ENCODE data around the gene SLC7A1.
A peak's percentile ranks its signal among the peaks of the same experiment; 100 is the strongest.

SLC7A1 gene

GRCh38 chr13:29598321-29598720 is 2.8 kb upstream of the SLC7A1 start:
- Histone ChIP-seq H3K27ac (ENCODE audit: insufficient read depth, low read depth, low read length, poor library complexity, severe bottlenecking) (no peak overlapping the region), H3K9me3 (ENCODE audit: control insufficient read depth, low read length) (no peaks in the 10 kb centered on the region), H3K4me3 (ENCODE audit: insufficient read depth, low read depth, low read length) (no peak overlapping the region), H3K36me3 (ENCODE audit: control insufficient read depth, insufficient read depth, low read length) (no peaks in the 10 kb centered on the region), H3K4me1 (ENCODE audit: control insufficient read depth, insufficient read depth, low read length) (no peaks in the 10 kb centered on the region), H3K27me3 (ENCODE audit: control insufficient read depth, insufficient read depth, low read length, poor library complexity, severe bottlenecking) (peaks cover 18% of the 10 kb centered on the region)
- WGBS, 2 experiments = 88 to 89% methylated on average over 2 of the region's 2 CpGs

GRCh38 chr13:29597706-29598105 is 2.2 kb upstream of the SLC7A1 start:
- Histone ChIP-seq H3K9me3 (ENCODE audit: control insufficient read depth, low read length) (no peaks in the 10 kb centered on the region), H3K4me3 (ENCODE audit: insufficient read depth, low read depth, low read length) (no peak overlapping the region), H3K36me3 (ENCODE audit: control insufficient read depth, insufficient read depth, low read length) (no peaks in the 10 kb centered on the region), H3K4me1 (ENCODE audit: control insufficient read depth, insufficient read depth, low read length) (no peaks in the 10 kb centered on the region), H3K27me3 (ENCODE audit: control insufficient read depth, insufficient read depth, low read length, poor library complexity, severe bottlenecking) (peaks cover 18% of the 10 kb centered on the region), H3K27ac (ENCODE audit: insufficient read depth, low read depth, low read length, poor library complexity, severe bottlenecking) (no peak overlapping the region)
- WGBS, 2 experiments = 85 to 88% methylated on average over 1 to 3 of the region's 3 CpGs

GRCh38 chr13:29597246-29597645 is 1.8 kb upstream of the SLC7A1 start:
- Histone ChIP-seq H3K4me1 (ENCODE audit: control insufficient read depth, insufficient read depth, low read length) (no peaks in the 10 kb centered on the region), H3K36me3 (ENCODE audit: control insufficient read depth, insufficient read depth, low read length) (no peaks in the 10 kb centered on the region), H3K27me3 (ENCODE audit: control insufficient read depth, insufficient read depth, low read length, poor library complexity, severe bottlenecking) (peaks cover 18% of the 10 kb centered on the region), H3K4me3 (ENCODE audit: insufficient read depth, low read depth, low read length) (no peak overlapping the region), H3K9me3 (ENCODE audit: control insufficient read depth, low read length) (no peaks in the 10 kb centered on the region), H3K27ac (ENCODE audit: insufficient read depth, low read depth, low read length, poor library complexity, severe bottlenecking) (no peak overlapping the region)
- 92 to 93% methylated on average over 10 of the region's 10 CpGs for WGBS, 2 experiments

DNA sequence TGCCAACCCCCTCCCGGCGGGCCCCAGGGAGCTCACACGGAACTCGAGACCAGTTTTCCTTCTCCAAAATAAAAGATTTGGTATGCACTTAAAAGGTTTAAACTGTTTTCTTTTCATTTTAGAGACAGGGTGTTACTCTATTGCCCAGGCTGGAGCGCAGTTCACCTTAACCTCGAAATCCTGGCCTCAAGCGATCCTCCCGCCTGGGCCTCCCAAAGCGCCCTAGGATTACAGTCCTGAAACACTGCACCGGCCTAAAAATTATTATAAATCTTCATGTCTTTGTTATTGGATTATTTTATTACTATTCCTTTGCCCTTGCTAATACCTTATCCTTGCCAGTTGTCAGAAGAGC is 553 bp upstream of the SLC7A1 start:
- WGBS, 2 experiments = 53 to 54% methylated on average over 9 to 10 of the region's 10 CpGs
- Histone ChIP-seq H3K27me3 (ENCODE audit: control insufficient read depth, insufficient read depth, low read length, poor library complexity, severe bottlenecking) (peaks cover 18% of the 10 kb centered on the region), H3K36me3 (ENCODE audit: control insufficient read depth, insufficient read depth, low read length) (no peaks in the 10 kb centered on the region), H3K9me3 (ENCODE audit: control insufficient read depth, low read length) (no peaks in the 10 kb centered on the region), H3K4me1 (ENCODE audit: control insufficient read depth, insufficient read depth, low read length) (no peaks in the 10 kb centered on the region), H3K4me3 (ENCODE audit: insufficient read depth, low read depth, low read length) (peak overlapping the region; percentile 84), H3K27ac (ENCODE audit: insufficient read depth, low read depth, low read length, poor library complexity, severe bottlenecking) (no peak overlapping the region)

DNA sequence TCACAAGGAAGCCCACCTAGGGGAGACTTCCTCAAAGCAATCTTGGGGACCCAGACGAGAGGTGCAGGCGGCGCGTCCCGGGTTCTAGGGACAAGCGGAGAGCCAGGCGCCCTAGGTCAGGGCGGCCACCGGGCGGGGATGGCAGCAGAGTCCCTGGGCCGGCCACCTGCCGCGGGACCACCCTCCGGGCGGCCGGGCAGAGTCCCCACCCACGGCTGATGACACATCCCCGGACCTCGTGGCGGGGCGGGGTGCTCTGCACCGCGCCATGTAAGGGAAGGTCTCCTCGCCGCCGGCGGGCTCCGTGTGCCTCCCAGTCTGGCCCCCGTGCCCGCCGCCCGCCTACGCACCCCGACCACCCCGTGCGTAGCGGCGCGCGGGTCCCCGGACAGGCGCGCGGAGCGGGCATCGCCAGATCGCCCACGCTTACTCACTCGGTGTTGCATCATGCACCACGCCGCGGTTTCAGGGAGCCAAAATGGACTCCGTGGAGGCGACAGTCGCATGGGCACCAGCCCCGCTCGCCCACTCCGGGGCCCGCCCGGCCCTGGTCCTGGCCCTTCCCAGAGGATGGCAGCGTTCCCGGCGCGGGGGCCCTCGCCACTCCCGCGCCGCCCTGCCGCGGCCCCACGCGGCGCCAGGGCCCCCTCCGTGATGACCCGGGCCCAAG is 643 bp downstream of the SLC7A1 start:
- peak overlapping the region; percentile 36 for H3K27ac ChIP-seq (ENCODE audit: insufficient read depth, low read depth, low read length, poor library complexity, severe bottlenecking)
- WGBS, 2 experiments = 0% methylated on average over 75 of the region's 75 CpGs
- no peaks in the 10 kb centered on the region for H3K4me1 ChIP-seq (ENCODE audit: control insufficient read depth, insufficient read depth, low read length)

DNA sequence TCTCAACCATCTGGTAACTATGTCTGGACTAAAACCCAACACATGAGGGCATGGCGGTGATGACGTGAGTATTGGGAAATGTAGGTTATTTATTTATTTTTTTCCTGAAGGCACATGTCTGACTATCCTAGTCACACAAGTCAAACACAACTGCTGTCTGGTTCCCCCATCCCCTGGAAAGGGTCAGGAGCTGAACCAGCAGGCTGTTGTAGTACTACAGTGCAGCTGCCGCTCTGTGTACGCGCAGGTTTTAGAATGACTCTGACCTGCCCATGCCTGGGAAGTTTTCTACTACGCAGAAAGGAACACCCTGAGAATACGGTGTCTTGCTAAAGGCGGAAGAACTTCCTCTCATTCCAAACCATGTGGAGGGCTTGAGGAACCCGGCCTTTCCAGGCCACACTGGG is 1.2 kb downstream of the SLC7A1 start:
- Histone ChIP-seq H3K9me3 (ENCODE audit: control insufficient read depth, low read length) (no peaks in the 10 kb centered on the region), H3K4me3 (ENCODE audit: insufficient read depth, low read depth, low read length) (peak overlapping the region; percentile 84), H3K27me3 (ENCODE audit: control insufficient read depth, insufficient read depth, low read length, poor library complexity, severe bottlenecking) (peaks cover 18% of the 10 kb centered on the region), H3K27ac (ENCODE audit: insufficient read depth, low read depth, low read length, poor library complexity, severe bottlenecking) (peak overlapping the region; percentile 16), H3K36me3 (ENCODE audit: control insufficient read depth, insufficient read depth, low read length) (no peaks in the 10 kb centered on the region), H3K4me1 (ENCODE audit: control insufficient read depth, insufficient read depth, low read length) (peaks cover 5% of the 10 kb centered on the region)
- WGBS, 2 experiments = 6 to 17% methylated on average over 7 to 9 of the region's 9 CpGs

More for the DNA sequence above, 643 bp downstream of the SLC7A1 start:
- no peaks in the 10 kb centered on the region for H3K9me3 ChIP-seq (ENCODE audit: control insufficient read depth, low read length)
- no peaks in the 10 kb centered on the region for H3K36me3 ChIP-seq (ENCODE audit: control insufficient read depth, insufficient read depth, low read length)
- H3K27me3 ChIP-seq (ENCODE audit: control insufficient read depth, insufficient read depth, low read length, poor library complexity, severe bottlenecking) = peaks cover 18% of the 10 kb centered on the region
- peak overlapping the region; percentile 84 for H3K4me3 ChIP-seq (ENCODE audit: insufficient read depth, low read depth, low read length)

GRCh38 chr13:29593605-29594297 is 1.7 kb downstream of the SLC7A1 start:
- Histone ChIP-seq H3K27ac (ENCODE audit: insufficient read depth, low read depth, low read length, poor library complexity, severe bottlenecking) (no peak overlapping the region), H3K36me3 (ENCODE audit: control insufficient read depth, insufficient read depth, low read length) (no peaks in the 10 kb centered on the region), H3K4me1 (ENCODE audit: control insufficient read depth, insufficient read depth, low read length) (peaks cover 11% of the 10 kb centered on the region), H3K9me3 (ENCODE audit: control insufficient read depth, low read length) (no peaks in the 10 kb centered on the region), H3K27me3 (ENCODE audit: control insufficient read depth, insufficient read depth, low read length, poor library complexity, severe bottlenecking) (peaks cover 18% of the 10 kb centered on the region), H3K4me3 (ENCODE audit: insufficient read depth, low read depth, low read length) (peak overlapping the region; percentile 84)
- 78 to 79% methylated on average over 6 to 7 of the region's 8 CpGs for WGBS, 2 experiments

DNA sequence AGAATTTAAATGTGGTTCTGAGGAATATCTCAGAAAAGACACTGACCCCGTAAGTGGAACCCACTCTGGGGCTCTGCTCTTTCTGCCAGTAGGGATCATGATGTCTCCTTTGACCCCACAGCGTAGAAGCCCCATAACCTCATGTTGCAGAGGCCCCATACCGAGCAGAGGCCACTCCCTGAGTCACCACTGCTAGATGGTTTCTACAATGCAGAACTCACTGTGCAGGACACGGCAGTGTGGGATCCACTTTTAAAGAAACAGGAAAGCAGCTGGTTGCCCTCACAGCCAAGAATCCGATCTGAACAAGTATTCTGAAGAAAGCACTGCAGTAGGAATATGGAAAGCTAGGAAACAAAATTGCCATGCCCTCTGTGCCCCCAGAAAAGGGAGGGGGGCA is 4.2 kb downstream of the SLC7A1 start:
- WGBS, 2 experiments = 89 to 92% methylated on average over 5 of the region's 5 CpGs

DNA sequence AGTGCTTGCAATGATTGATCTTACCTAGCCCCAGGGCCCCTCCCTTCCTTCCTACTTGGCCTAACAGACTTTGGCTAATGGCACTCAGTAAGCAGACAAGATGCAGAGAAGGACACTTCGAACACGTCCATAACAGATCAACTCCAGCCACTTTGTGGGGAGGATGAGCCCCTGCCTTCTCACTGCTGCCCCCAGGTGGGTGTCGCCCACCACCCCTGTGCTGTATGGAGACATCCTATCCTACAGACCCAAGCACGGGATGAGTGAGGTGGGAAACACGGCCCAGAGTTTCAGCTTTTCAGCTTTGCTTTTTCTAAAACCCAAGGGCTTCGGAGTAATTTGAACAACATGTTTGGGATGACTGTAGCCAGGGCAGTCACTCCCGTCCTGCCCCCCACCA is 5.5 kb downstream of the SLC7A1 start:
- 82 to 85% methylated on average over 7 of the region's 7 CpGs for WGBS, 2 experiments
- Histone ChIP-seq H3K4me3 (ENCODE audit: insufficient read depth, low read depth, low read length) (no peak overlapping the region), H3K36me3 (ENCODE audit: control insufficient read depth, insufficient read depth, low read length) (no peaks in the 10 kb centered on the region), H3K4me1 (ENCODE audit: control insufficient read depth, insufficient read depth, low read length) (peaks cover 15% of the 10 kb centered on the region), H3K27me3 (ENCODE audit: control insufficient read depth, insufficient read depth, low read length, poor library complexity, severe bottlenecking) (no peaks in the 10 kb centered on the region), H3K9me3 (ENCODE audit: control insufficient read depth, low read length) (no peaks in the 10 kb centered on the region), H3K27ac (ENCODE audit: insufficient read depth, low read depth, low read length, poor library complexity, severe bottlenecking) (no peak overlapping the region)

More for the DNA sequence above, 4.2 kb downstream of the SLC7A1 start:
- H3K4me1 ChIP-seq (ENCODE audit: control insufficient read depth, insufficient read depth, low read length) = peaks cover 15% of the 10 kb centered on the region
- no peak overlapping the region for H3K27ac ChIP-seq (ENCODE audit: insufficient read depth, low read depth, low read length, poor library complexity, severe bottlenecking)
- no peaks in the 10 kb centered on the region for H3K36me3 ChIP-seq (ENCODE audit: control insufficient read depth, insufficient read depth, low read length)
- H3K4me3 ChIP-seq (ENCODE audit: insufficient read depth, low read depth, low read length) = no peak overlapping the region
- peaks cover 5% of the 10 kb centered on the region for H3K27me3 ChIP-seq (ENCODE audit: control insufficient read depth, insufficient read depth, low read length, poor library complexity, severe bottlenecking)
- H3K9me3 ChIP-seq (ENCODE audit: control insufficient read depth, low read length) = no peaks in the 10 kb centered on the region

DNA sequence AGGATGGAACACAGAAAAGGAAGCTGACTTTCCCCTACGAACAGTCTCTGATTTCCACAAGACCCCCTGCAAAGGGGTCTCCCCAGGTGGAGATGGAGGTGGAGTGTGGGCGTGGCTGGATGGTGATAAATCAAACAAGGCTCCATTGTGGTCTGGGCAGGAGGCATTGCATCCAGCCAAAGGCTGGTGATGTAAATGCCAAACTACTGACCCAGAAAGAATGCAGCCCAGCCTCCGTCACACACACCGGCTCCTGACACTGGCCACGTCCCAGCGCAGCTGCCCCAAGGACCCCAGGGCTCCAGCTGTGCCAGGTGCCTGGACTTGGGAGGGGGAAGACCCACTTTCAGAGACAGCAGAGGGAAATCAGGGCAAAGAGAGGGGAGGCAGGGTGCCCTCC is 6.3 kb downstream of the SLC7A1 start:
- Histone ChIP-seq H3K9me3 (ENCODE audit: control insufficient read depth, low read length) (no peaks in the 10 kb centered on the region), H3K27me3 (ENCODE audit: control insufficient read depth, insufficient read depth, low read length, poor library complexity, severe bottlenecking) (no peaks in the 10 kb centered on the region), H3K27ac (ENCODE audit: insufficient read depth, low read depth, low read length, poor library complexity, severe bottlenecking) (no peak overlapping the region), H3K36me3 (ENCODE audit: control insufficient read depth, insufficient read depth, low read length) (no peaks in the 10 kb centered on the region), H3K4me3 (ENCODE audit: insufficient read depth, low read depth, low read length) (no peak overlapping the region), H3K4me1 (ENCODE audit: control insufficient read depth, insufficient read depth, low read length) (peaks cover 15% of the 10 kb centered on the region)
- 53 to 68% methylated on average over 6 of the region's 6 CpGs for WGBS, 2 experiments
